ENCODE measurements around the gene CD164.
"Not testable (repeated sequence)": the region's sequence is repeated elsewhere in the genome, so short reads cannot be mapped to it uniquely, and the experiment has no call there.

Gene CD164

GRCh38 chr6:109377717-109378116 lies 4.5 kb downstream of the CD164 start:
- H3K27me3 ChIP-seq (ENCODE audit: control insufficient read depth in 1 of 2, insufficient read depth in 2 of 2, low read length in 2 of 2), result no peaks in the 10 kb centered on the region
- no peak overlapping the region for H3K27ac ChIP-seq (ENCODE audit: low read depth, low read length)
- peaks cover 22 to 41% of the 10 kb centered on the region in 2 donors for H3K4me1 ChIP-seq (ENCODE audit: control insufficient read depth in 1 of 2, insufficient read depth in 2 of 2, low read length in 2 of 2)
- H3K9ac ChIP-seq (ENCODE audit: low read depth in 1 of 2, low read length in 2 of 2), result no peak overlapping the region
- H3K9me3 ChIP-seq (ENCODE audit: control insufficient read depth in 1 of 2, low read length in 2 of 2), result no peaks in the 10 kb centered on the region
- peaks cover 40 to 57% of the 10 kb centered on the region in 2 donors for H3K36me3 ChIP-seq (ENCODE audit: control insufficient read depth in 1 of 2, insufficient read depth in 2 of 2, low read length in 2 of 2)
- no peak overlapping the region for H3K4me3 ChIP-seq (ENCODE audit: low read depth in 1 of 2, low read length in 2 of 2)

DNA sequence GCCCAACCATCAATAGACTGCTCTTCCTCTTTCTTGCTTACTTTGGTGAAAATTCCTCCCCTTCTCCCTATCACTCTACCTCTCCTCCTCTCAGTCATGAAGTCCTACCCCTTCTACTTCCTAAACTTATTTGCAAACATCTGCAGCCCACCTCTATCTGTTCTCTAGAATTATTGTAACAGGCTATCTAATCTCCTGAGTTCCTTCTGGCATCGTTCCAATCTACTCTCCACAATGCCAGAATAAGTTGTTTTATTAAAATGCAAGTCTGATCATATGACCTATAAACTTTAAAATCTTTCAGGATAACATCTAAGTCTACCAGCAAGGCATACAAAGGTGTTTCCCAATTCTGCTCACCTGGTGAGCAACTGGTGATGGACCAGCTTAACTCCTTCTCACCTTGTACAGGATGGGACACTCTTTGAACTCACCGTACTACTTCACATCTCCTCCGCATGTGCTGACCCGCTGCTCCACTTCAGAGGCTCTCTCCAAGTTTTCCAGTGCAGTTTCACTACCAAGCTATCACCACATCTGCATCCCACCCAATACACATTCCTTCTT lies 7.9 kb downstream of the CD164 start:
- Histone ChIP-seq H3K9me3 (ENCODE audit: control insufficient read depth in 1 of 2, low read length in 2 of 2) (no peaks in the 10 kb centered on the region), H3K27ac (ENCODE audit: low read depth, low read length) (no peak overlapping the region), H3K9ac (ENCODE audit: low read depth in 1 of 2, low read length in 2 of 2) (no peak overlapping the region), H3K27me3 (ENCODE audit: control insufficient read depth in 1 of 2, insufficient read depth in 2 of 2, low read length in 2 of 2) (no peaks in the 10 kb centered on the region), H3K36me3 (ENCODE audit: control insufficient read depth in 1 of 2, insufficient read depth in 2 of 2, low read length in 2 of 2) (peaks cover 48 to 87% of the 10 kb centered on the region in 2 donors), H3K4me1 (ENCODE audit: control insufficient read depth in 1 of 2, insufficient read depth in 2 of 2, low read length in 2 of 2) (peaks cover 16 to 33% of the 10 kb centered on the region in 2 donors), H3K4me3 (ENCODE audit: low read depth in 1 of 2, low read length in 2 of 2) (no peak overlapping the region)

DNA sequence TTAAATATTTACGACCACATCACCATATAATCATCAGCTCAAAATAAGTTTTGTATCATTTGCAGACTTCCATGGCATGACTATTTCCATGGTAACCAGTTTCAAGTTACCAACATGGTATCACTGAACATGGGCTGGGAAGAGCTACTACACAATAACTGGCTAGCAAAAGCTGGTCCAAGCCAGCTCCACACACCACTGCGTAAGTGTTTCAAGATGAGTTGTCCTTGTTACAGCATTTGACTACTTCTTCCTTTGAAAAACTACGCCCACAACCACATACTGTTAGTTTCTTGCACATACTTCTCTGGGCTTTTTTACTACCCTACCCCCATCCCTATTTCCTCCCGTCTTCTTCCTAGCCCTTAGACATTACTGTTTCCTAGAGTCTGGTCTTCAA lies 8.5 kb downstream of the CD164 start:
- peaks cover 53 to 87% of the 10 kb centered on the region in 2 donors for H3K36me3 ChIP-seq (ENCODE audit: control insufficient read depth in 1 of 2, insufficient read depth in 2 of 2, low read length in 2 of 2)
- no peaks in the 10 kb centered on the region for H3K9me3 ChIP-seq (ENCODE audit: control insufficient read depth in 1 of 2, low read length in 2 of 2)
- H3K9ac ChIP-seq (ENCODE audit: low read depth in 1 of 2, low read length in 2 of 2), result no peak overlapping the region
- no peaks in the 10 kb centered on the region for H3K27me3 ChIP-seq (ENCODE audit: control insufficient read depth in 1 of 2, insufficient read depth in 2 of 2, low read length in 2 of 2)
- peaks cover 9 to 28% of the 10 kb centered on the region in 2 donors for H3K4me1 ChIP-seq (ENCODE audit: control insufficient read depth in 1 of 2, insufficient read depth in 2 of 2, low read length in 2 of 2)
- no peak overlapping the region for H3K4me3 ChIP-seq (ENCODE audit: low read depth in 1 of 2, low read length in 2 of 2)
- H3K27ac ChIP-seq (ENCODE audit: low read depth, low read length), result no peak overlapping the region

DNA sequence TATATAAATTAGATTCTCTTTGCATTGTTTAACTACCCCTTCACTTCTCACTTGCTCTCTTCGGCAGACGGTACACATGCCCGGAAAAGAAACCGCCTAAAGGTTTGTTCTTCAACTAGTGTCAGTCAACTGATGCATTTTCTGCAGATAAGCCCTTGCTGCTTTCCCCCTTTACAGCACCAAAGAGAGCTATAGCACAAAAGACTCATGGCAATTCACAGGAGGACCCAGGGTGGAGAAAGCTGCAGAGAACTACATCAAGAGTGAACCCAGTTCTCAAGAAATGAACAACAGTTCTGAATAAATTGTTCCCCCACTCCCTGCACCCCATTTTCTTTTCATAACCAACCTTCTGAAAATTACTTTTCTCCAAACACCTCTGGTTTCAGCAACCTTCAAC lies 8.9 kb downstream of the CD164 start:
- Histone ChIP-seq H3K36me3 (ENCODE audit: control insufficient read depth in 1 of 2, insufficient read depth in 2 of 2, low read length in 2 of 2) (peaks cover 53 to 91% of the 10 kb centered on the region in 2 donors), H3K27ac (ENCODE audit: low read depth, low read length) (no peak overlapping the region), H3K4me1 (ENCODE audit: control insufficient read depth in 1 of 2, insufficient read depth in 2 of 2, low read length in 2 of 2) (peaks cover 6 to 25% of the 10 kb centered on the region in 2 donors), H3K9ac (ENCODE audit: low read depth in 1 of 2, low read length in 2 of 2) (no peak overlapping the region), H3K27me3 (ENCODE audit: control insufficient read depth in 1 of 2, insufficient read depth in 2 of 2, low read length in 2 of 2) (no peaks in the 10 kb centered on the region), H3K9me3 (ENCODE audit: control insufficient read depth in 1 of 2, low read length in 2 of 2) (no peaks in the 10 kb centered on the region), H3K4me3 (ENCODE audit: low read depth in 1 of 2, low read length in 2 of 2) (no peak overlapping the region)

DNA sequence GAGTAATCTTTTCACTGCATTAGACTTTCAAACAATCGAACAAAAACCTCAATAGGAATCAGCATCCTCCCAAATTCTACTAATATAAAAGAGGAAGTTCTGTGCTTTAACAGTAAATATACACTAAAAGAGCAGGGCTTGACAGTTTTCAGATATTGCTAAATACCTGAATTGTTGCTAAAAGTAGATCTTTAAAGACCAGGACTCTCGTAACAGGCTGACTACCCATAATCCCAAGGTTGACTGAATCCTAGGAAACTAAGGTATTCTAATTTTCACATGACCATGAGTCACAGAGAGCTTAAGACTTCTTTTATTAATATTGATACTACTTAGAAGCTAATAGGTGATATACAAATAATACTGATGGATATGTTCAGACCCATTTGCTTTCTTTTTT lies 10.1 kb downstream of the CD164 start:
- Histone ChIP-seq H3K4me3 (ENCODE audit: low read depth in 1 of 2, low read length in 2 of 2) (no peak overlapping the region), H3K4me1 (ENCODE audit: control insufficient read depth in 1 of 2, insufficient read depth in 2 of 2, low read length in 2 of 2) (peaks cover 0 to 15% of the 10 kb centered on the region in 2 donors), H3K27me3 (ENCODE audit: control insufficient read depth in 1 of 2, insufficient read depth in 2 of 2, low read length in 2 of 2) (no peaks in the 10 kb centered on the region), H3K9ac (ENCODE audit: low read depth in 1 of 2, low read length in 2 of 2) (no peak overlapping the region), H3K36me3 (ENCODE audit: control insufficient read depth in 1 of 2, insufficient read depth in 2 of 2, low read length in 2 of 2) (peaks cover 50 to 91% of the 10 kb centered on the region in 2 donors), H3K9me3 (ENCODE audit: control insufficient read depth in 1 of 2, low read length in 2 of 2) (no peaks in the 10 kb centered on the region), H3K27ac (ENCODE audit: low read depth, low read length) (no peak overlapping the region)

DNA sequence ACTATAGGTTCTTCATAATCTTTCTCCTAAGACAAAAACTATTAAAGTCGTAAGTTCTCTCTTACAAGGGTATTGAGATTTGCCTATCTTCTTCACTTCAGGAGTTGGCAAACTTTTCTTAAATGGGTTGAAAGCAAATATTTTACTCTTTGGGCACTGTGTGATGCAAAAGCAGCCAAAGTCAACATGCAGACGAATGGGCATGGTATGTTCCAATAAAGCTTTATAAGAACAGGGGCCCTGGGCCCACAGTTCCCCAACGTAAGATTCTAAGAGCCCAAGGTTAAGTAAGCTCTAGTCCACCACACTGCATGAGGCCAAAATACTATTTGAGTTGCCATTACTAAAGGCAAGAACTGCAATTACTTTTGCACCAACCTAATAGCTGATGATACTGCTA lies 11.5 kb downstream of the CD164 start:
- H3K9me3 ChIP-seq (ENCODE audit: control insufficient read depth in 1 of 2, low read length in 2 of 2), result no peaks in the 10 kb centered on the region
- no peak overlapping the region for H3K4me3 ChIP-seq (ENCODE audit: low read depth in 1 of 2, low read length in 2 of 2)
- peaks cover 0 to 15% of the 10 kb centered on the region in 2 donors for H3K4me1 ChIP-seq (ENCODE audit: control insufficient read depth in 1 of 2, insufficient read depth in 2 of 2, low read length in 2 of 2)
- H3K27me3 ChIP-seq (ENCODE audit: control insufficient read depth in 1 of 2, insufficient read depth in 2 of 2, low read length in 2 of 2), result no peaks in the 10 kb centered on the region
- no peak overlapping the region for H3K9ac ChIP-seq (ENCODE audit: low read depth in 1 of 2, low read length in 2 of 2)
- no peak overlapping the region for H3K27ac ChIP-seq (ENCODE audit: low read depth, low read length)
- peaks cover 50 to 90% of the 10 kb centered on the region in 2 donors for H3K36me3 ChIP-seq (ENCODE audit: control insufficient read depth in 1 of 2, insufficient read depth in 2 of 2, low read length in 2 of 2)

GRCh38 chr6:109370336-109370735 lies 11.9 kb downstream of the CD164 start:
- H3K4me3 ChIP-seq (ENCODE audit: low read depth in 1 of 2, low read length in 2 of 2), result no peak overlapping the region
- no peak overlapping the region for H3K27ac ChIP-seq (ENCODE audit: low read depth, low read length)
- no peaks in the 10 kb centered on the region for H3K27me3 ChIP-seq (ENCODE audit: control insufficient read depth in 1 of 2, insufficient read depth in 2 of 2, low read length in 2 of 2)
- no peaks in the 10 kb centered on the region for H3K9me3 ChIP-seq (ENCODE audit: control insufficient read depth in 1 of 2, low read length in 2 of 2)
- peaks cover 51 to 87% of the 10 kb centered on the region in 2 donors for H3K36me3 ChIP-seq (ENCODE audit: control insufficient read depth in 1 of 2, insufficient read depth in 2 of 2, low read length in 2 of 2)
- no peak overlapping the region for H3K9ac ChIP-seq (ENCODE audit: low read depth in 1 of 2, low read length in 2 of 2)
- H3K4me1 ChIP-seq (ENCODE audit: control insufficient read depth in 1 of 2, insufficient read depth in 2 of 2, low read length in 2 of 2), result peaks cover 0 to 15% of the 10 kb centered on the region in 2 donors

DNA sequence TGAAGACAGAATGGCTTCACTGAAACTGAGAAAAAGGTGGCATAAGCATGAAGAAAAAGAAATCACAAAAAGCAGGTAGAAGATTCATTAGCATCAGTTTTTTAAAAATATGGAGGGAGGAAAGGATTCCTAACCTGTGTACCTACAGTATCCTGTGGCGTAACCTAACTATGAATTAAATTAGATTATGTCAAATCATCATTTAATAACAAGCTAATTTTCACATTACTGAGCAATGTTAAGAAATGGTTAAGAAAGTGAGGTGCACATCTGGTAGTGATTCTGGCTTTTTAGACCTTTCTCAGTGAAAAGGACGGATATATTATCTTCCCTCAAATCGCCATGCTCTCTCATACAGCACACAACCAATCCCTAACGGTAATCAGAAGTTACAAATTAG lies 12.5 kb downstream of the CD164 start:
- peaks cover 46 to 86% of the 10 kb centered on the region in 2 donors for H3K36me3 ChIP-seq (ENCODE audit: control insufficient read depth in 1 of 2, insufficient read depth in 2 of 2, low read length in 2 of 2)
- H3K4me1 ChIP-seq (ENCODE audit: control insufficient read depth in 1 of 2, insufficient read depth in 2 of 2, low read length in 2 of 2), result peaks cover 0 to 14% of the 10 kb centered on the region in 2 donors
- no peak overlapping the region for H3K9ac ChIP-seq (ENCODE audit: low read depth in 1 of 2, low read length in 2 of 2)
- H3K27me3 ChIP-seq (ENCODE audit: control insufficient read depth in 1 of 2, insufficient read depth in 2 of 2, low read length in 2 of 2), result no peaks in the 10 kb centered on the region
- H3K4me3 ChIP-seq (ENCODE audit: low read depth in 1 of 2, low read length in 2 of 2), result no peak overlapping the region
- no peak overlapping the region for H3K27ac ChIP-seq (ENCODE audit: low read depth, low read length)
- H3K9me3 ChIP-seq (ENCODE audit: control insufficient read depth in 1 of 2, low read length in 2 of 2), result no peaks in the 10 kb centered on the region

DNA sequence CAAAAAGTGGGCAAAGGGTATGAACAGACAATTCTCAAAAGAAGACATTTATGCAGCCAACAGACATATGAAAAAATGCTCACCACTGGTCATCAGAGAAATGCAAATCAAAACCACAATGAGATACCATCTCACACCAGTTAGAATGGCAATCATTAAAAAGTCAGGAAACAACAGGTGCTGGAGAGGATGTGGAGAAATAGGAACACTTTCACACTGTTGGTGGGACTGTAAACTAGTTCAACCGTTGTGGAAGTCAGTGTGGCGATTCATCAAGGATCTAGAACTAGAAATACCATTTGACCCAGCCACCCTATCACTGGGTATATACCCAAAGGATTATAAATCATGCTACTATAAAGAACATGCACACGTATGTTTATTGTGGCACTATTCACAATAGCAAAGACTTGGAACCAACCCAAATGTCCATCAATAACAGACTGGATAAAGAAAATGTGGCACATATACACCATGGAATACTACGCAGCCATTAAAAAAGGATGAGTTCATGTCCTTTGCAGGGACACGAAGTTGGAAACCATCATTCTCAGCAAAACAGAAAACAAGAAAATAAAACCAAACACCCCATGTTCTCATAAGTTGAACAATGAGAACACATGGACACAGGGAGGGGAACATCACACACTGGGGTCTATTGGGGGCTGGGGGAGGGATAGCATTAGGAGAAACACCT lies 17.7 kb downstream of the CD164 start:
- not testable (repeated sequence) for H3K4me1 ChIP-seq (ENCODE audit: control insufficient read depth in 1 of 2, insufficient read depth in 2 of 2, low read length in 2 of 2); H3K4me3 ChIP-seq (ENCODE audit: low read depth in 1 of 2, low read length in 2 of 2); H3K27me3 ChIP-seq (ENCODE audit: control insufficient read depth in 1 of 2, insufficient read depth in 2 of 2, low read length in 2 of 2); H3K9ac ChIP-seq (ENCODE audit: low read depth in 1 of 2, low read length in 2 of 2); H3K9me3 ChIP-seq (ENCODE audit: control insufficient read depth in 1 of 2, low read length in 2 of 2); H3K27ac ChIP-seq (ENCODE audit: low read depth, low read length)
- peaks cover 46 to 72% of the 10 kb centered on the region in 2 donors for H3K36me3 ChIP-seq (ENCODE audit: control insufficient read depth in 1 of 2, insufficient read depth in 2 of 2, low read length in 2 of 2)

DNA sequence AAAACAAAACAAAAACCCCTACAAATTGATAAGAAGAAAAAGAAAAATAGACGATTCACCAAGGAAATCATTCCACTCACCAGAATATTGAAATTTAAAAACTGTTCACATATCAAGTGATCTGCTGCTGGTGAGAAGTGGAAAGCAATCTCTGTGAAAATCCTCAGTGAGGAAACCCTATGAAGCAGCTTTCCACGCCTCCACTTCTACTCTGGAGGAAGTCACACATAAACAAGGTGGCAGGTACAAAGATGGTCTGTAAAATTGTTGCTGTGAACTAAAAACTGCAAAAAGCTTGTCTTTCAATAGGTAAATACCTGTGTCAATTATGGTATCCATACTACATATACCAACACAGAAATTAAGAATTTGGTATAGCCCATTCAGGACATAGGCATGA lies 18.5 kb downstream of the CD164 start:
- peaks cover 48 to 68% of the 10 kb centered on the region in 2 donors for H3K36me3 ChIP-seq (ENCODE audit: control insufficient read depth in 1 of 2, insufficient read depth in 2 of 2, low read length in 2 of 2)

More for the DNA sequence above, 18.5 kb downstream of the CD164 start:
- H3K9me3 ChIP-seq (ENCODE audit: control insufficient read depth in 1 of 2, low read length in 2 of 2), result no peaks in the 10 kb centered on the region
- no peak overlapping the region for H3K4me3 ChIP-seq (ENCODE audit: low read depth in 1 of 2, low read length in 2 of 2)
- H3K4me1 ChIP-seq (ENCODE audit: control insufficient read depth in 1 of 2, insufficient read depth in 2 of 2, low read length in 2 of 2), result no peaks in the 10 kb centered on the region
- H3K27ac ChIP-seq (ENCODE audit: low read depth, low read length), result no peak overlapping the region
- H3K9ac ChIP-seq (ENCODE audit: low read depth in 1 of 2, low read length in 2 of 2), result no peak overlapping the region
- no peaks in the 10 kb centered on the region for H3K27me3 ChIP-seq (ENCODE audit: control insufficient read depth in 1 of 2, insufficient read depth in 2 of 2, low read length in 2 of 2)
